MCF 10A (cell line): Measurements from ENCODE around the gene RAD51C. TPM values are rescaled to one million over a fixed set of nuclear protein-coding genes. Genes with fewer than 3 reads are reported as not detected.
"Not testable (repeated sequence)": the region's sequence is repeated elsewhere in the genome, so short reads cannot be mapped to it uniquely, and the experiment has no call there.

Experiments
- BruUV-seq: library from RNA; stranded (reverse); fragments of 400-500 nt; replicated peaks from 2 replicates; lab custom pipeline; 2021; lab: Mats Ljungman, UMichigan
- CTCF ChIA-PET: fragments of 300-600 bp; sonication (Branson Sonifier 250); formaldehyde crosslinking; extraction: SDS; loops from one replicate; lab custom pipeline; 2021; ENCODE audit warnings: antibody characterized with exemption, inconsistent platforms; lab: Yijun Ruan, JAX
- POLR2A ChIA-PET: fragments of 300-600, 350-650 bp; sonication (Branson Sonifier 250); formaldehyde crosslinking; extraction: SDS; loops from one replicate; lab custom pipeline; 2020; ENCODE audit warnings: antibody characterized with exemption, inconsistent platforms; lab: Yijun Ruan, JAX
- DNase-seq: peaks from one replicate; pipeline ENCODE4 v3.0.0-alpha.2; 2018; ENCODE audit not compliant: unreplicated experiment
- H3K27ac Mint-ChIP-seq: one replicate; pipeline ENCODE4 v1.8.0; 2022; ENCODE audit warnings: mild to moderate bottlenecking, low read depth, mixed read lengths; ENCODE audit not compliant: unreplicated experiment
- H3K27me3 Mint-ChIP-seq: one replicate; pipeline ENCODE4 v1.8.0; 2022; ENCODE audit warnings: mixed read lengths; ENCODE audit not compliant: insufficient read depth, unreplicated experiment
- H3K36me3 Mint-ChIP-seq: one replicate; pipeline ENCODE4 v1.8.0; 2022; ENCODE audit warnings: mild to moderate bottlenecking, moderate library complexity, mixed read lengths; ENCODE audit not compliant: insufficient read depth, unreplicated experiment
- H3K4me1 Mint-ChIP-seq: one replicate; pipeline ENCODE4 v1.8.0; 2022; ENCODE audit warnings: mixed read lengths; ENCODE audit not compliant: insufficient read depth, unreplicated experiment
- H3K4me3 Mint-ChIP-seq: one replicate; pipeline ENCODE4 v1.8.0; 2022; ENCODE audit warnings: mild to moderate bottlenecking, moderate library complexity, mixed read lengths; ENCODE audit not compliant: unreplicated experiment
- H3K9me3 Mint-ChIP-seq: one replicate; pipeline ENCODE4 v1.8.0; 2022; ENCODE audit warnings: mixed read lengths; ENCODE audit not compliant: unreplicated experiment
- CTCF ChIP-seq: fragments of 200-600 bp; IDR thresholded peaks from one replicate; pipeline ENCODE4 v1.8.0; 2022; ENCODE audit warnings: antibody characterized with exemption, mild to moderate bottlenecking; ENCODE audit not compliant: unreplicated experiment
- intact Hi-C: fragments of 100-400 bp; cut with micrococcal nuclease; formaldehyde crosslinking; loops from 2 replicates; pipeline ENCODE4 v1.14.1; 2022
- total RNA-seq: library from RNA; stranded (reverse); gene quantifications from 2 replicates; pipeline ENCODE4 v1.2.3, GENCODE V29; 2022

Gene RAD51C
- total RNA-seq, 1 experiment from 2014 or later = 59.5 TPM

- no peak overlapping the region for H3K27ac Mint-ChIP-seq
- intact Hi-C loops = no loop called here
- H3K4me1 Mint-ChIP-seq = no peaks in the 10 kb centered on the region
- POLR2A ChIA-PET = interaction anchor here (1.1 to 1.5 kb wide), 2 partner anchors 55 to 168 kb away, joined by 3 read pairs; no protein-coding TSS in a partner anchor
- CTCF ChIA-PET = no interaction called here
- H3K27me3 Mint-ChIP-seq = no peaks in the 10 kb centered on the region
- no peaks in the 10 kb centered on the region for H3K9me3 Mint-ChIP-seq
- H3K4me3 Mint-ChIP-seq = no peak overlapping the region
- TF ChIP-seq CTCF = no peak
- H3K36me3 Mint-ChIP-seq = no peaks in the 10 kb centered on the region
- DNase-seq = no peak
- no TSS peak for BruUV-seq
These were observed 5.4 kb upstream of the RAD51C start for GRCh38 chr17:58686980-58687379.

- no TSS peak for BruUV-seq
- CTCF ChIA-PET = interaction anchor here (0.6 kb wide), 1 partner anchor 10 kb away, joined by 3 read pairs; no protein-coding TSS in a partner anchor
- Mint-ChIP-seq H3K27me3 (no peaks in the 10 kb centered on the region), H3K4me3 (no peak overlapping the region), H3K9me3 (no peaks in the 10 kb centered on the region), H3K4me1 (peaks cover 6% of the 10 kb centered on the region), H3K27ac (no peak overlapping the region), H3K36me3 (peaks cover 6% of the 10 kb centered on the region)
- no peak for TF ChIP-seq CTCF
- intact Hi-C loops = no loop called here
- no peak for DNase-seq
- POLR2A ChIA-PET = interaction anchor here (0.9 to 2.4 kb wide), 5 partner anchors 9 to 170 kb away, joined by 3 to 8 read pairs (median 4); no protein-coding TSS in a partner anchor
These were observed 3.9 kb upstream of the RAD51C start for GRCh38 chr17:58688521-58688920.

GRCh38 chr17:58690033-58690432 lies 2.4 kb upstream of the RAD51C start:
- CTCF ChIA-PET = interaction anchor here (1.3 kb wide), 1 partner anchor 58 kb away, joined by 5 read pairs; no protein-coding TSS in a partner anchor
- H3K27ac Mint-ChIP-seq, H3K27me3 Mint-ChIP-seq, intact Hi-C loops, H3K36me3 Mint-ChIP-seq, DNase-seq, BruUV-seq, H3K9me3 Mint-ChIP-seq, H3K4me3 Mint-ChIP-seq: not testable (repeated sequence)
- peaks cover 12% of the 10 kb centered on the region for H3K4me1 Mint-ChIP-seq
- POLR2A ChIA-PET = interaction anchor here (1.2 to 2.4 kb wide), 2 partner anchors 59 to 172 kb away, joined by 6 to 8 read pairs; no protein-coding TSS in a partner anchor

- POLR2A ChIA-PET = interaction anchor here (0.7 to 3.7 kb wide), 15 partner anchors 7 to 463 kb away, joined by 3 to 55 read pairs (median 5); partner anchors contain the start of genes MTMR4, PRR11, SKA2 and SUPT4H1
- BruUV-seq = no TSS peak
- H3K9me3 Mint-ChIP-seq = no peaks in the 10 kb centered on the region
- CTCF ChIA-PET = interaction anchor here (0.6 to 1.9 kb wide), 7 partner anchors 8 to 173 kb away, joined by 3 to 8 read pairs (median 4); no protein-coding TSS in a partner anchor
- peaks cover 12% of the 10 kb centered on the region for H3K4me1 Mint-ChIP-seq
- no peak for TF ChIP-seq CTCF
- no peak for DNase-seq
- H3K4me3 Mint-ChIP-seq = peak within 1 kb of the TSS; percentile 97
- intact Hi-C loops = loop anchor here (1.0 to 2.0 kb wide), 3 partner anchors 61 to 173 kb away; no protein-coding TSS in a partner anchor
- H3K36me3 Mint-ChIP-seq = peaks cover 15% of the 10 kb centered on the region
- H3K27ac Mint-ChIP-seq = peak within 1 kb of the TSS; percentile 91
- no peaks in the 10 kb centered on the region for H3K27me3 Mint-ChIP-seq
These were observed 632 bp upstream of the RAD51C start, which contains the start of gene TEX14 for GRCh38 chr17:58691701-58692238. TSS of gene TEX14 (minus strand) at chr17:58692045. CDS start at chr17:58652001, 40,044 bp downstream.
